B cell (primary cell): ENCODE results near the gene EMC10. TPM values are rescaled to one million over a fixed set of nuclear protein-coding genes. Genes with fewer than 3 reads are reported as not detected.

Experiments used
- ATAC-seq: fragments of 200-7000 bp; cut with Tn5 transposase; one replicate; pipeline ENCODE4 v1.10.0; 2021; ENCODE audit warnings: low read depth, mild to moderate bottlenecking, moderate number of reproducible peaks, moderate library complexity
- CTCF ChIA-PET: fragments of 350-600 bp; sonication (Branson Sonifier 250); formaldehyde crosslinking; loops from one replicate; lab custom pipeline; 2021; ENCODE audit warnings: antibody characterized with exemption, inconsistent platforms; lab: Charles Lee
- POLR2A ChIA-PET: fragments of 350-600 bp; sonication (Branson Sonifier 250); formaldehyde crosslinking; loops from one replicate; lab custom pipeline; 2021; ENCODE audit warnings: antibody characterized with exemption; lab: Charles Lee
- DNase-seq: peaks from one replicate; pipeline ENCODE4 v3.0.0; 2013
- H2AFZ ChIP-seq: 2 replicates; pipeline ENCODE4 v1.6.1; 2012; ENCODE audit warnings: mild to moderate bottlenecking, low read depth, low read length; ENCODE audit not compliant: insufficient read depth, poor library complexity, severe bottlenecking
- H3K27ac ChIP-seq, 2 donors: 1 replicate in 1 of 2; 2 replicates in 1 of 2; pipeline ENCODE4 v1.5.1; 2012 to 2013; ENCODE audit warnings: low read length in 2 of 2, mild to moderate bottlenecking in 2 of 2, moderate library complexity in 1 of 2
- H3K27me3 ChIP-seq, 4 experiments: fragments of 200-600 bp in 1 of 4; sonication (generic) in 1 of 4; replicated peaks in 1 of 4; 1 replicate in 2 of 4; 2 replicates in 2 of 4; pipeline versions ENCODE4 v1.6.1 to v1.7.0; 2013 to 2016; ENCODE audit warnings: low read length in 3 of 4, mild to moderate bottlenecking in 2 of 4, mixed read lengths in 1 of 4, moderate library complexity in 1 of 4; ENCODE audit not compliant: insufficient read depth in 4 of 4, control insufficient read depth in 3 of 4; ENCODE audit errors: control extremely low read depth in 1 of 4
- H3K36me3 ChIP-seq, 2 experiments: replicated peaks in 1 of 2; 1 replicate in 1 of 2; 2 replicates in 1 of 2; pipeline versions ENCODE4 v1.6.1 to v1.7.1; 2013; ENCODE audit warnings: low read length in 1 of 2; ENCODE audit not compliant: insufficient read depth in 2 of 2, control insufficient read depth in 1 of 2; ENCODE audit errors: control extremely low read depth in 1 of 2, extremely low read depth in 1 of 2
- H3K4me1 ChIP-seq, 2 donors: fragments of 200-600 bp in 1 of 2; sonication (generic) in 1 of 2; 1 replicate in 1 of 2; 2 replicates in 1 of 2; pipeline versions ENCODE4 v1.5.1 to v1.6.1; 2013 to 2017; ENCODE audit warnings: low read length in 2 of 2; ENCODE audit not compliant: control insufficient read depth in 2 of 2, insufficient read depth in 2 of 2
- H3K4me2 ChIP-seq: replicated peaks from 2 replicates; pipeline ENCODE3; 2012; ENCODE audit warnings: mild to moderate bottlenecking, low read depth, low read length; ENCODE audit not compliant: poor library complexity, severe bottlenecking
- H3K4me3 ChIP-seq, 5 experiments: fragments of 200-600 bp in 1 of 5; sonication (generic) in 1 of 5; 1 replicate in 3 of 5; 2 replicates in 2 of 5; pipeline versions ENCODE4 v1.5.1 to v1.7.0; 2011 to 2016; ENCODE audit warnings: low read length in 4 of 5, mild to moderate bottlenecking in 4 of 5, low read depth in 2 of 5, control low read depth in 1 of 5, moderate library complexity in 1 of 5; ENCODE audit not compliant: insufficient read depth in 1 of 5; ENCODE audit errors: control extremely low read depth in 1 of 5, extremely low read depth in 1 of 5
- H3K79me2 ChIP-seq: fragments of 200-600 bp; sonication (generic); one replicate; pipeline ENCODE4 v1.6.0; 2016; ENCODE audit warnings: low read length; ENCODE audit not compliant: control insufficient read depth, insufficient read depth
- H3K9ac ChIP-seq: fragments of 200-600 bp; sonication (generic); 2 replicates; pipeline ENCODE4 v1.6.1; 2017; ENCODE audit warnings: mild to moderate bottlenecking, low read length, moderate library complexity
- H3K9me3 ChIP-seq, 3 donors: one replicate each; pipeline versions ENCODE4 v1.6.1 to v1.7.1; 2013; ENCODE audit warnings: low read length in 2 of 3; ENCODE audit not compliant: control insufficient read depth in 2 of 3, insufficient read depth in 1 of 3; ENCODE audit errors: control extremely low read depth in 1 of 3
- H4K20me1 ChIP-seq: 2 replicates; pipeline ENCODE4 v1.6.0; 2012; ENCODE audit warnings: mild to moderate bottlenecking, low read length; ENCODE audit not compliant: insufficient read depth, control insufficient read depth, poor library complexity, severe bottlenecking
- H3K27ac Mint-ChIP-seq: one replicate; pipeline ENCODE4 v1.8.0; 2021; ENCODE audit warnings: mixed read lengths
- H3K27me3 Mint-ChIP-seq: one replicate; pipeline ENCODE4 v1.8.0; 2021; ENCODE audit warnings: mixed read lengths
- H3K4me1 Mint-ChIP-seq: one replicate; pipeline ENCODE4 v1.8.0; 2021; ENCODE audit warnings: mixed read lengths
- H3K4me3 Mint-ChIP-seq: one replicate; pipeline ENCODE4 v1.8.0; 2021; ENCODE audit warnings: mixed read lengths
- H3K9me3 Mint-ChIP-seq: one replicate; pipeline ENCODE4 v1.8.0; 2022; ENCODE audit warnings: mixed read lengths; ENCODE audit not compliant: insufficient read depth
- EZH2 ChIP-seq: IDR thresholded peaks from 2 replicates; pipeline ENCODE4 v1.6.1; 2012; ENCODE audit warnings: borderline replicate concordance, low read depth, mild to moderate bottlenecking, moderate library complexity, low read length; ENCODE audit not compliant: insufficient read depth, poor library complexity, severe bottlenecking
- WGBS: methylation state at CpG from one replicate; pipeline ENCODE4 v1.1.5; 2013; ENCODE audit warnings: missing lambda C conversion rate; ENCODE audit not compliant: insufficient coverage; 5-methylcytosine and 5-hydroxymethylcytosine counted together
- intact Hi-C: fragments of 100-400 bp; cut with micrococcal nuclease; formaldehyde crosslinking; loops from one replicate; pipeline ENCODE4 v1.10.0; 2022
- polyA plus RNA-seq: library from polyadenylated mRNA; depleted of rRNA; stranded (reverse); fragments of >200 nt; gene quantifications from 2 replicates; pipeline ENCODE4 v1.2.3, GENCODE V29; 2012
- total RNA-seq, 2 donors: library from RNA; stranded (reverse); fragments of 120-200 nt in 1 of 2; gene quantifications; 1 replicate in 1 of 2; 2 replicates in 1 of 2; pipeline versions ENCODE4 v1.2.3 to v1.2.4, GENCODE V29; 2013 to 2022
- TF ChIP-seq, protein P1 (sequence below): fragments of 200-600 bp; IDR thresholded peaks from one replicate; pipeline ENCODE4 v1.8.0; 2022; ENCODE audit warnings: antibody characterized with exemption, mild to moderate bottlenecking

The EMC10 gene
- total and polyA plus RNA-seq, 2 donors (not counting 1 experiment from before 2014, with no cell fraction given), result 51.1 to 88.1 TPM

DNA sequence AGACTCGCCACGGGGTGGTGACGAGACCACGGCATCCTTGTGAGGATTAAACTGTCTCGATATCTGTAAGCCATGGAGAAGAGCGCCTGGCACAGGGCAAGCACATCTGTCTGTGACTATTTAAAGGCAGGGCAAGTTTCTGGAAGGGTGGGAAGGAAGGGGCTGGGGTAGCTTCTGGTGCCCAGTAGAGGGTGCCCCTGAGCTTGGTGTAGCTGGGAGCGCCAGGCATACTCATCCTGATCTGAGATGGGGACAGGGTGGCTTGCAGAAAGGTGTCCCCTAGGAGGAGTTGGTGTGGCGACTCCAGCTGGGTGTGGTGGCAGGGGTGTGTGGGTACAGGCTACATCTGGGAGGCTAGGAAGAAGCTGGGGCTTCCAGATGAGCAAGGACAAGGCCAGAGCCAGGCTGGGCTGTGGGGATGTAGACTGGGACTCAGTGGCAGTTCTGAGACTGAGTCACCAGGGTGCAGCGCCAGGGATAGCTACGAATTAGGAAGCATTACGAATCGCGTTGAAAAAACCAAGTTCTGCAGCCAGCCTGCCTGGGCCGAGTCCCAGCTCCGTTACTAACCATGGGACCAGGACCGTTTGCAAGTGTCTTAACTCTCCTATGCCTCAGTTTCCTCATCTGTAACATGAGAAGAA is 60.5 kb downstream of the EMC10 start:
- intact Hi-C loops, result loop anchor here (1.0 kb wide), 1 partner anchor 247 kb away; no protein-coding TSS in a partner anchor
- WGBS, result 91% methylated on average over 16 of the region's 16 CpGs
- no peaks in the 10 kb centered on the region for H3K4me1 ChIP-seq

DNA sequence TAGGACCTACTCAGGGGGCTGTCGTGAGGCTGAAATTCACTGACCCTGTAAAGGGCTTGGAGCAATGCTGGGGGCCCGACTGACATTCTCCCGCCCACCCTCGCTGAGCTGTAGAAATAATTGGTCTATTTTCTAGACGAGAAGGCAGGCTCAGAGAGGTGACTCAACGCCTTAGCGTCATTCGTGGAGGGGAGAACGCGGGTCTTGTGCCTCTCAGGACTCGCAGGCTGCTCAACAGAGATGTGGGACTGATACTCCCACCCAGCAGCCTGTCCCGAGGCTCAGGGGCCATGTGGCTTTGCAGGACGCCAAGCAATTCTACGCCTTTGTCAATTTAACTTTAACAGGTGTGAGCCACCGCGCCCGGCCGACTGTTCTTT is 61.0 kb downstream of the EMC10 start:
- Histone ChIP-seq H3K27ac (no peak overlapping the region), H3K36me3 (no peaks in the 10 kb centered on the region), H3K4me3 (no peak overlapping the region), H3K9me3 (peaks cover 0 to 13% (median 12%) of the 10 kb centered on the region in 3 donors), H3K4me2 (no peak overlapping the region), H3K9ac (no peak overlapping the region), H3K27me3 (peaks cover 0 to 8% (median 1%) of the 10 kb centered on the region in 4 experiments), H4K20me1 (no peaks in the 10 kb centered on the region), H3K4me1 (no peaks in the 10 kb centered on the region), H2AFZ (no peak overlapping the region), H3K79me2 (no peaks in the 10 kb centered on the region)
- no peak for TF ChIP-seq EZH2
- TF ChIP-seq, protein P1, sequence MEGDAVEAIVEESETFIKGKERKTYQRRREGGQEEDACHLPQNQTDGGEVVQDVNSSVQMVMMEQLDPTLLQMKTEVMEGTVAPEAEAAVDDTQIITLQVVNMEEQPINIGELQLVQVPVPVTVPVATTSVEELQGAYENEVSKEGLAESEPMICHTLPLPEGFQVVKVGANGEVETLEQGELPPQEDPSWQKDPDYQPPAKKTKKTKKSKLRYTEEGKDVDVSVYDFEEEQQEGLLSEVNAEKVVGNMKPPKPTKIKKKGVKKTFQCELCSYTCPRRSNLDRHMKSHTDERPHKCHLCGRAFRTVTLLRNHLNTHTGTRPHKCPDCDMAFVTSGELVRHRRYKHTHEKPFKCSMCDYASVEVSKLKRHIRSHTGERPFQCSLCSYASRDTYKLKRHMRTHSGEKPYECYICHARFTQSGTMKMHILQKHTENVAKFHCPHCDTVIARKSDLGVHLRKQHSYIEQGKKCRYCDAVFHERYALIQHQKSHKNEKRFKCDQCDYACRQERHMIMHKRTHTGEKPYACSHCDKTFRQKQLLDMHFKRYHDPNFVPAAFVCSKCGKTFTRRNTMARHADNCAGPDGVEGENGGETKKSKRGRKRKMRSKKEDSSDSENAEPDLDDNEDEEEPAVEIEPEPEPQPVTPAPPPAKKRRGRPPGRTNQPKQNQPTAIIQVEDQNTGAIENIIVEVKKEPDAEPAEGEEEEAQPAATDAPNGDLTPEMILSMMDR, result no peak
- Mint-ChIP-seq H3K4me3 (no peak overlapping the region), H3K9me3 (peaks cover 11% of the 10 kb centered on the region), H3K27ac (no peak overlapping the region), H3K4me1 (no peaks in the 10 kb centered on the region), H3K27me3 (peaks cover 18% of the 10 kb centered on the region)
- POLR2A ChIA-PET, result no interaction called here
- 75% methylated on average over 18 of the region's 18 CpGs for WGBS
- CTCF ChIA-PET, result interaction anchor here (0.7 to 4.0 kb wide), 9 partner anchors 14 to 389 kb away, joined by 3 to 17 read pairs (median 5); no protein-coding TSS in a partner anchor
- ATAC-seq (no peak), DNase-seq (no peak)
- intact Hi-C loops, result loop anchor here (1.0 kb wide), 1 partner anchor 246 kb away; no protein-coding TSS in a partner anchor

More for the DNA sequence above, 60.5 kb downstream of the EMC10 start:
- H3K27me3 ChIP-seq, result peaks cover 0 to 8% (median 2%) of the 10 kb centered on the region in 4 experiments
- H3K4me3 Mint-ChIP-seq, result no peak overlapping the region
- POLR2A ChIA-PET, result interaction anchor here (0.6 kb wide), 1 partner anchor 27 kb away, joined by 3 read pairs; no protein-coding TSS in a partner anchor
- H3K9me3 ChIP-seq, result peaks cover 0 to 18% (median 12%) of the 10 kb centered on the region in 3 donors
- no peak overlapping the region for H3K27ac ChIP-seq
- TF ChIP-seq, protein P1, result no peak
- no peak for TF ChIP-seq EZH2
- no peak overlapping the region for H3K27ac Mint-ChIP-seq
- CTCF ChIA-PET, result interaction anchor here (0.7 to 4.0 kb wide), 7 partner anchors 13 to 385 kb away, joined by 3 to 17 read pairs (median 5); no protein-coding TSS in a partner anchor
- no peak overlapping the region for H2AFZ ChIP-seq
- ATAC-seq, result no peak
- no peak overlapping the region for H3K4me2 ChIP-seq
- H4K20me1 ChIP-seq, result no peaks in the 10 kb centered on the region
- H3K4me3 ChIP-seq, result no peak overlapping the region
- DNase-seq, result no peak
- H3K79me2 ChIP-seq, result no peaks in the 10 kb centered on the region
- H3K36me3 ChIP-seq, result no peaks in the 10 kb centered on the region
- H3K27me3 Mint-ChIP-seq, result peaks cover 20% of the 10 kb centered on the region
- peaks cover 11% of the 10 kb centered on the region for H3K9me3 Mint-ChIP-seq
- no peak overlapping the region for H3K9ac ChIP-seq
- H3K4me1 Mint-ChIP-seq, result no peaks in the 10 kb centered on the region
